ENCODE measurements around the gene SLC23A2.

DNA sequence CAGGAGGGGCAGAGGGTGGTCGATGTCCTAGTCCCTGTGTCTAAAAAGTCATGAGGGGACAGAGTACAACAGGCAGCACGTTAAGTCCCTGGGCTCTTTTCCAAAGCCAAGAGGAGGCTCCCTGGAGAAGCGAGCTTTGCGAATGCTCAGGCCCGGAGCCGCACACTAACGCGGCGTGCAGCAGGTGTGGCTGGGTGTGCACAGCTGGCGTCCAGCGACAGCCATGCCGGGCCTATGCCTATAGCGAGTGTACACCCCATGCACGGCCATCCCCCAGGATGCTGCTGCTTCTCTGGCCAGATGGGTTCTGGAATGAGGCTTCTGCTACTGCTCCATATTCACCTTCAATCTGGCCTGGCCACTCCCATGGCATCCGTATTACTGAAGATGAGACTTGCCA, 148.3 kb downstream of the SLC23A2 start:
- TF ChIP-seq, protein P1, sequence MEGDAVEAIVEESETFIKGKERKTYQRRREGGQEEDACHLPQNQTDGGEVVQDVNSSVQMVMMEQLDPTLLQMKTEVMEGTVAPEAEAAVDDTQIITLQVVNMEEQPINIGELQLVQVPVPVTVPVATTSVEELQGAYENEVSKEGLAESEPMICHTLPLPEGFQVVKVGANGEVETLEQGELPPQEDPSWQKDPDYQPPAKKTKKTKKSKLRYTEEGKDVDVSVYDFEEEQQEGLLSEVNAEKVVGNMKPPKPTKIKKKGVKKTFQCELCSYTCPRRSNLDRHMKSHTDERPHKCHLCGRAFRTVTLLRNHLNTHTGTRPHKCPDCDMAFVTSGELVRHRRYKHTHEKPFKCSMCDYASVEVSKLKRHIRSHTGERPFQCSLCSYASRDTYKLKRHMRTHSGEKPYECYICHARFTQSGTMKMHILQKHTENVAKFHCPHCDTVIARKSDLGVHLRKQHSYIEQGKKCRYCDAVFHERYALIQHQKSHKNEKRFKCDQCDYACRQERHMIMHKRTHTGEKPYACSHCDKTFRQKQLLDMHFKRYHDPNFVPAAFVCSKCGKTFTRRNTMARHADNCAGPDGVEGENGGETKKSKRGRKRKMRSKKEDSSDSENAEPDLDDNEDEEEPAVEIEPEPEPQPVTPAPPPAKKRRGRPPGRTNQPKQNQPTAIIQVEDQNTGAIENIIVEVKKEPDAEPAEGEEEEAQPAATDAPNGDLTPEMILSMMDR (IDR thresholded peaks at IDR 0.05; ENCODE audit: low read depth, low read length, poor library complexity, severe bottlenecking) = no peak
- no peak for TF ChIP-seq EZH2phosphoT487 (IDR thresholded peaks at IDR 0.05; ENCODE audit: borderline replicate concordance, low read length)
